Measurements from ENCODE around the gene USP2. TPM values are rescaled to one million over a fixed set of nuclear protein-coding genes. Genes with fewer than 3 reads are reported as not detected.

USP2 gene, protein sequence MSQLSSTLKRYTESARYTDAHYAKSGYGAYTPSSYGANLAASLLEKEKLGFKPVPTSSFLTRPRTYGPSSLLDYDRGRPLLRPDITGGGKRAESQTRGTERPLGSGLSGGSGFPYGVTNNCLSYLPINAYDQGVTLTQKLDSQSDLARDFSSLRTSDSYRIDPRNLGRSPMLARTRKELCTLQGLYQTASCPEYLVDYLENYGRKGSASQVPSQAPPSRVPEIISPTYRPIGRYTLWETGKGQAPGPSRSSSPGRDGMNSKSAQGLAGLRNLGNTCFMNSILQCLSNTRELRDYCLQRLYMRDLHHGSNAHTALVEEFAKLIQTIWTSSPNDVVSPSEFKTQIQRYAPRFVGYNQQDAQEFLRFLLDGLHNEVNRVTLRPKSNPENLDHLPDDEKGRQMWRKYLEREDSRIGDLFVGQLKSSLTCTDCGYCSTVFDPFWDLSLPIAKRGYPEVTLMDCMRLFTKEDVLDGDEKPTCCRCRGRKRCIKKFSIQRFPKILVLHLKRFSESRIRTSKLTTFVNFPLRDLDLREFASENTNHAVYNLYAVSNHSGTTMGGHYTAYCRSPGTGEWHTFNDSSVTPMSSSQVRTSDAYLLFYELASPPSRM
- 0.65 TPM for polyA plus RNA-seq (2013, experiment 1 of 2)
- 0.60 TPM for polyA plus RNA-seq (2013, experiment 2 of 2)

DNA sequence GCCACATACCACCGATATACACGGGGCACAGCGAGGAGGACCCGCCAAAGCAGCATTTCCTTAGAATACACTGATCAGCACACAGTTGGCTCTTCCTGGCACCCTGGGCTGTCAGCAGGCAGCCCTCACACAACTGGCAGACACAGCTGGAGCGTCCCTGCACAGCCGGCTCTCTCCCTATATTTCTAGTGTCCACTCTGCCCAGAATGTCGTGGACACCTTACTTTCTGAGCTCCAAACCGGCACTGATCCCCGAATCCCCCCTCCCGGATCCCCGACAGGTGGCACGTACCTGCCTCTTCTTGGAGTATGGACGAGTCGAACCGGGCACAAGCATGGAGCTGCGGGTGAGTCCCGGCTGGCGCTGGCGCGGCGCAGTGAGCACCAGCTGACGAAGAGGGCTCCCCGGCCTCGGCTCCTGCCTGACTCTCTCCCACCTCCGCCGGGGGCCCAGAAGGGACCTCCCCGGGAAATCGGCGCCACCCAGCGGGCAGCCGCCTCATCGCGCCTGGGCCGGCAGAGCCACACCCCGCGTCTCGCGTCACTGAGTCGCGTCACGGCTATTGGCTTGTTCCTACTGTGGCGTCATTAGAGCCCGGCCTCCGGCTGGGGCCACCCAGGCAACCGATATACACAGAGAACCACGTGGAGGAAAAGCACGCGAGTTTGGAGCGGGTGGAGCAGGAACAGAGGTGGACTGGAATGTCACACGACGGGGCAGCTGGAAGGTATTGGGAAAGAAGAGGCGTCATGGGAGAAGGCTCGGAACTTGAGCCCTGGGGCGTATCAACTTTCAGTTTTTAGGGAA lies at the start of gene USP2:
USP2 (minus strand) TSS at position 510 of the 808 bp plus-strand sequence. CDS start 8,210 bp downstream, outside the sequence.
- Histone ChIP-seq H3K27ac (ENCODE audit: low read length, poor library complexity, severe bottlenecking) (no peak within 1 kb of the TSS), H2AFZ (ENCODE audit: low read depth, low read length) (peak within 1 kb of the TSS; percentile 36), H2BK15ac (ENCODE audit: low read depth, poor library complexity, severe bottlenecking) (no peak within 1 kb of the TSS), H2BK12ac (ENCODE audit: low read length in 2 of 2) (no peak within 1 kb of the TSS), H3K27me3 (ENCODE audit: control insufficient read depth in 1 of 2, insufficient read depth in 1 of 2, low read length in 2 of 2) (peaks cover 20 to 49% of the 10 kb centered on the region in 2 experiments), H3K4ac (ENCODE audit: low read depth in 1 of 2, low read length in 2 of 2) (no peak within 1 kb of the TSS), H2BK120ac (ENCODE audit: low read depth, low read length) (no peak within 1 kb of the TSS), H3K79me1 (replicated peaks; ENCODE audit: low read length, poor library complexity, severe bottlenecking) (no peaks in the 10 kb centered on the region), H3K23ac (ENCODE audit: low read length in 2 of 2) (no peak within 1 kb of the TSS), H3K9me3 (ENCODE audit: control insufficient read depth, low read length) (no peaks in the 10 kb centered on the region), H4K91ac (ENCODE audit: low read length) (no peak within 1 kb of the TSS), H3K4me3 (ENCODE audit: insufficient read depth in 1 of 2, low read depth in 1 of 2, low read length in 2 of 2) (peak within 1 kb of the TSS; percentile 40 to 89), H3K36me3 (ENCODE audit: control insufficient read depth in 1 of 2, insufficient read depth in 2 of 2, low read depth in 1 of 2, low read length in 2 of 2) (no peaks in the 10 kb centered on the region), H3K18ac (ENCODE audit: low read depth in 1 of 2, low read length in 2 of 2) (peak within 1 kb of the TSS; percentile 6 to 33), H3K4me1 (ENCODE audit: control insufficient read depth, insufficient read depth, low read depth, low read length) (peaks cover 15% of the 10 kb centered on the region), H3K14ac (ENCODE audit: low read length in 2 of 2) (no peak within 1 kb of the TSS), H3K9ac (ENCODE audit: low read length) (peak within 1 kb of the TSS; percentile 93), H4K8ac (ENCODE audit: low read length) (no peak within 1 kb of the TSS), H2AK5ac (ENCODE audit: low read length, severe bottlenecking) (no peak within 1 kb of the TSS), H2BK5ac (ENCODE audit: low read depth, low read length, poor library complexity, severe bottlenecking) (no peak within 1 kb of the TSS), H3K4me2 (ENCODE audit: low read length, poor library complexity, severe bottlenecking) (peak within 1 kb of the TSS; percentile 94)
- peak; percentile 99 for DNase-seq
- under 1% methylated on average over 49 of the region's 54 CpGs for WGBS

DNA sequence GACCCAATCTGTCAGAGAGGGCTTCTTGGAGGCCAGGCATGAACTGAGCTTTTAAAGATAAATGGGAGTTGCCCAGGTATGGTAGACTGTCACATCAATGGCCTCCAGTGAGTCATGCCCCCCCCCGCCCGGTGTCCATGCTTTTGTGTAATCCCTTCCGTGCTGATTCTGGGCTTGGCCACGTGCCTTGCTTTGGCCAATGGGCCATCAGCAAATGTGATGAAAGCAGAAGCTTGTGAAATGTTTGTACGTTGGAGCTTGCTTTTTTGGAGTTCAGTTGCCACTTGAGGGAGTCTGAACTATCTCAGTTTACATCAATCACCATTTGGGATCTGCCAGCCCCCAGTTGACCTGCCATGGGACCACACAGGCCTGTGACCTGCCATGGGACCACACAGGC lies 45.8 kb upstream of the USP2 start:
- no peak overlapping the region for H3K14ac ChIP-seq (ENCODE audit: low read length in 2 of 2)
- no peak overlapping the region for H2BK120ac ChIP-seq (ENCODE audit: low read depth, low read length)
- peaks cover 3 to 63% of the 10 kb centered on the region in 2 experiments for H3K27me3 ChIP-seq (ENCODE audit: control insufficient read depth in 1 of 2, insufficient read depth in 1 of 2, low read length in 2 of 2)
- no peak overlapping the region for H3K4me3 ChIP-seq (ENCODE audit: insufficient read depth in 1 of 2, low read depth in 1 of 2, low read length in 2 of 2)
- no peak overlapping the region for H3K18ac ChIP-seq (ENCODE audit: low read depth in 1 of 2, low read length in 2 of 2)
- WGBS = 86% methylated on average over 5 of the region's 5 CpGs
- no peak overlapping the region for H3K4ac ChIP-seq (ENCODE audit: low read depth in 1 of 2, low read length in 2 of 2)
- H3K4me1 ChIP-seq (ENCODE audit: control insufficient read depth, insufficient read depth, low read depth, low read length) = peaks cover 13% of the 10 kb centered on the region
- H2AFZ ChIP-seq (ENCODE audit: low read depth, low read length) = no peak overlapping the region
- H2BK12ac ChIP-seq (ENCODE audit: low read length in 2 of 2) = no peak overlapping the region
- no peak overlapping the region for H4K91ac ChIP-seq (ENCODE audit: low read length)
- H3K36me3 ChIP-seq (ENCODE audit: control insufficient read depth in 1 of 2, insufficient read depth in 2 of 2, low read depth in 1 of 2, low read length in 2 of 2) = no peaks in the 10 kb centered on the region
- no peak overlapping the region for H2AK5ac ChIP-seq (ENCODE audit: low read length, severe bottlenecking)
- no peaks in the 10 kb centered on the region for H3K79me1 ChIP-seq (replicated peaks; ENCODE audit: low read length, poor library complexity, severe bottlenecking)
- DNase-seq = no peak
- no peak overlapping the region for H3K23ac ChIP-seq (ENCODE audit: low read length in 2 of 2)
- no peak overlapping the region for H4K8ac ChIP-seq (ENCODE audit: low read length)
- H3K9ac ChIP-seq (ENCODE audit: low read length) = no peak overlapping the region
- H3K4me2 ChIP-seq (ENCODE audit: low read length, poor library complexity, severe bottlenecking) = no peak overlapping the region
- no peak overlapping the region for H2BK5ac ChIP-seq (ENCODE audit: low read depth, low read length, poor library complexity, severe bottlenecking)
- no peaks in the 10 kb centered on the region for H3K9me3 ChIP-seq (ENCODE audit: control insufficient read depth, low read length)
- no peak overlapping the region for H2BK15ac ChIP-seq (ENCODE audit: low read depth, poor library complexity, severe bottlenecking)
- no peak overlapping the region for H3K27ac ChIP-seq (ENCODE audit: low read length, poor library complexity, severe bottlenecking)

DNA sequence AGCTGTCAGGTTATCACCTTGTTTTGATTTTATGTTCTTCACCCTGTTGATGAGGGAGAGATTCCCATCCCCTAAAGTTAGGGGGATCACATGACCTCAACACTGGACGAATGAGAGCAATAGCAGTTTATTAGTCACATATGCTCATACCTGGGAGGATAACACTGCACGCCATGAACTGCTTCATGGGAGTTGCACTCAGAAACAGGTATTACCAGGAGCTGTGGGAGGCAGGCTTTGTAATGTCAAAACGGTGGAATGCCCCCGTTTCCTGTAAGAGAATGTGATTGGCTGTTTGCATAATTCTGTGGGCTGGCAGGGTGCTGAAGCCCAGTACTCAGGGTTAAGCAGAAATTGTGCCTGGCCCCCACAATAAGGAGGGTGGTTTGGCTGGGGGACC lies 44.7 kb upstream of the USP2 start:
- Histone ChIP-seq H2BK15ac (ENCODE audit: low read depth, poor library complexity, severe bottlenecking) (no peak overlapping the region), H3K18ac (ENCODE audit: low read depth in 1 of 2, low read length in 2 of 2) (no peak overlapping the region), H3K4ac (ENCODE audit: low read depth in 1 of 2, low read length in 2 of 2) (no peak overlapping the region), H3K79me1 (replicated peaks; ENCODE audit: low read length, poor library complexity, severe bottlenecking) (no peaks in the 10 kb centered on the region), H4K8ac (ENCODE audit: low read length) (no peak overlapping the region), H2AFZ (ENCODE audit: low read depth, low read length) (no peak overlapping the region), H3K9ac (ENCODE audit: low read length) (no peak overlapping the region), H3K4me3 (ENCODE audit: insufficient read depth in 1 of 2, low read depth in 1 of 2, low read length in 2 of 2) (no peak overlapping the region), H3K4me2 (ENCODE audit: low read length, poor library complexity, severe bottlenecking) (no peak overlapping the region), H3K4me1 (ENCODE audit: control insufficient read depth, insufficient read depth, low read depth, low read length) (peaks cover 13% of the 10 kb centered on the region), H3K27me3 (ENCODE audit: control insufficient read depth in 1 of 2, insufficient read depth in 1 of 2, low read length in 2 of 2) (peaks cover 3 to 69% of the 10 kb centered on the region in 2 experiments), H3K36me3 (ENCODE audit: control insufficient read depth in 1 of 2, insufficient read depth in 2 of 2, low read depth in 1 of 2, low read length in 2 of 2) (no peaks in the 10 kb centered on the region), H2BK120ac (ENCODE audit: low read depth, low read length) (no peak overlapping the region), H2AK5ac (ENCODE audit: low read length, severe bottlenecking) (no peak overlapping the region), H2BK12ac (ENCODE audit: low read length in 2 of 2) (no peak overlapping the region), H2BK5ac (ENCODE audit: low read depth, low read length, poor library complexity, severe bottlenecking) (no peak overlapping the region), H3K27ac (ENCODE audit: low read length, poor library complexity, severe bottlenecking) (no peak overlapping the region), H4K91ac (ENCODE audit: low read length) (no peak overlapping the region), H3K14ac (ENCODE audit: low read length in 2 of 2) (no peak overlapping the region), H3K9me3 (ENCODE audit: control insufficient read depth, low read length) (no peaks in the 10 kb centered on the region), H3K23ac (ENCODE audit: low read length in 2 of 2) (no peak overlapping the region)
- no peak for DNase-seq
- WGBS = 71% methylated on average over 4 of the region's 4 CpGs

DNA sequence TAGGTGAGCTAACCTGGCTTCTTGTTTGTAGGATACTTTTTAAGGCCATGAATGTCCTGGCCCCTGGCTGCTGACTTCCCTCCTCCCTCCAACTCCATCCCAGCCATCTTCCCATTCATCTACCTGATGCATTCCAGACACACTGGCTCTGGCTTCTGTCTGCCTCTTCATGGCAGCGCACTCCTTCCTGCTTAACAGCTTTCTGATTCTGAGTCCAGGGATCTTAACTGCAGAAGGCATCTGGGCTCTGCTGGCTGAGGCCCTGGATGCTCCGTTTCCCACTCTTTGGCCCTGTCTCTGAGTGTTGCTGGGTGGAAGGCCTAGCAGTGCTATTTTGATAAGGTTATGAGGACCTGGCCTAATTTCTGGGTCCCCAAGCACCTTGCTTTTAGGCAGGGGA lies 43.3 kb upstream of the USP2 start:
- no peak overlapping the region for H2BK15ac ChIP-seq (ENCODE audit: low read depth, poor library complexity, severe bottlenecking)
- H3K4me1 ChIP-seq (ENCODE audit: control insufficient read depth, insufficient read depth, low read depth, low read length) = peaks cover 18% of the 10 kb centered on the region
- H3K9ac ChIP-seq (ENCODE audit: low read length) = no peak overlapping the region
- no peak overlapping the region for H3K23ac ChIP-seq (ENCODE audit: low read length in 2 of 2)
- no peak overlapping the region for H2BK12ac ChIP-seq (ENCODE audit: low read length in 2 of 2)
- WGBS = 34% methylated on average over 2 of the region's 2 CpGs
- no peak overlapping the region for H2BK120ac ChIP-seq (ENCODE audit: low read depth, low read length)
- H4K91ac ChIP-seq (ENCODE audit: low read length) = no peak overlapping the region
- H3K27me3 ChIP-seq (ENCODE audit: control insufficient read depth in 1 of 2, insufficient read depth in 1 of 2, low read length in 2 of 2) = peaks cover 3 to 74% of the 10 kb centered on the region in 2 experiments
- DNase-seq = no peak
- H3K27ac ChIP-seq (ENCODE audit: low read length, poor library complexity, severe bottlenecking) = no peak overlapping the region
- H3K4me3 ChIP-seq (ENCODE audit: insufficient read depth in 1 of 2, low read depth in 1 of 2, low read length in 2 of 2) = no peak overlapping the region
- H3K79me1 ChIP-seq (replicated peaks; ENCODE audit: low read length, poor library complexity, severe bottlenecking) = no peaks in the 10 kb centered on the region
- H2AFZ ChIP-seq (ENCODE audit: low read depth, low read length) = no peak overlapping the region
- no peak overlapping the region for H3K4ac ChIP-seq (ENCODE audit: low read depth in 1 of 2, low read length in 2 of 2)
- no peak overlapping the region for H2BK5ac ChIP-seq (ENCODE audit: low read depth, low read length, poor library complexity, severe bottlenecking)
- no peak overlapping the region for H3K4me2 ChIP-seq (ENCODE audit: low read length, poor library complexity, severe bottlenecking)
- peaks cover 0 to 13% of the 10 kb centered on the region in 2 experiments for H3K36me3 ChIP-seq (ENCODE audit: control insufficient read depth in 1 of 2, insufficient read depth in 2 of 2, low read depth in 1 of 2, low read length in 2 of 2)
- H4K8ac ChIP-seq (ENCODE audit: low read length) = no peak overlapping the region
- H3K14ac ChIP-seq (ENCODE audit: low read length in 2 of 2) = no peak overlapping the region
- H3K18ac ChIP-seq (ENCODE audit: low read depth in 1 of 2, low read length in 2 of 2) = no peak overlapping the region
- no peaks in the 10 kb centered on the region for H3K9me3 ChIP-seq (ENCODE audit: control insufficient read depth, low read length)
- H2AK5ac ChIP-seq (ENCODE audit: low read length, severe bottlenecking) = no peak overlapping the region
